ENCODE results near the gene KAZALD1. TPM values are rescaled to one million over a fixed set of nuclear protein-coding genes. Genes with fewer than 3 reads are reported as not detected.
A peak's percentile ranks its signal among the peaks of the same experiment; 100 is the strongest.

The KAZALD1 gene
- total and polyA plus RNA-seq, 10 of the 15 experiments (the other 5 are each of a cell fraction or from before 2014, with no cell fraction given) = 0.10 to 4.3 (median 1.9) TPM

- TF ChIP-seq TCF3 (IDR thresholded peaks at IDR 0.05; ENCODE audit: borderline replicate concordance, insufficient read depth, low read depth, low read length) (no peak), SMAD1 (IDR thresholded peaks at IDR 0.05; ENCODE audit: low read depth, partially characterized antibody) (no peak), BHLHE40 (IDR thresholded peaks at IDR 0.05; ENCODE audit: borderline replicate concordance in 1 of 2, low read depth in 2 of 2, low read length in 1 of 2) (0 out of 4 replicates have a peak, but pooled peaks of 1 of the 2 experiments have one; percentile 32), HDAC6 (IDR thresholded peaks at IDR 0.05; ENCODE audit: unreplicated experiment) (no peak), YY1 (IDR thresholded peaks at IDR 0.05; ENCODE audit: low read depth, low read length) (no peak), JUND (IDR thresholded peaks at IDR 0.05; ENCODE audit: low read depth, low read length) (no peak; the same call in 1 of the 2 replicates), ZNF207 (IDR thresholded peaks at IDR 0.05; ENCODE audit: borderline replicate concordance) (no peak), NR2F1 (conservative IDR thresholded peaks at IDR 0.05) (no peak), GATAD2B (conservative IDR thresholded peaks at IDR 0.05; ENCODE audit: low read depth) (no peak), ZBED1 (IDR thresholded peaks at IDR 0.05; ENCODE audit: borderline replicate concordance) (no peak), BACH1 (IDR thresholded peaks at IDR 0.05; ENCODE audit: borderline replicate concordance) (no peak), WRNIP1 (IDR thresholded peaks at IDR 0.05; ENCODE audit: borderline replicate concordance, low read depth, low read length) (no peak), POLR2A (IDR thresholded peaks at IDR 0.05; ENCODE audit: low read depth, low read length) (peak; percentile 87), CTCF (IDR thresholded peaks at IDR 0.05 in 2 of 3, conservative IDR thresholded peaks at IDR 0.05 in 1 of 3; ENCODE audit: control insufficient read depth in 2 of 3, extremely low read depth in 1 of 3, insufficient read depth in 1 of 3, low read depth in 3 of 3, low read length in 3 of 3) (no peak), RBBP5 (conservative IDR thresholded peaks at IDR 0.05) (no peak), REST (IDR thresholded peaks at IDR 0.05; ENCODE audit: low read depth, low read length) (no peak), SMARCA5 (IDR thresholded peaks at IDR 0.05) (no peak), TBL1XR1 (IDR thresholded peaks at IDR 0.05; ENCODE audit: low read depth, low read length) (no peak), CEBPB (IDR thresholded peaks at IDR 0.05; ENCODE audit: borderline replicate concordance in 1 of 2, low read depth in 2 of 2, low read length in 2 of 2) (no peak), YBX1 (IDR thresholded peaks at IDR 0.05) (no peak), CEBPZ (IDR thresholded peaks at IDR 0.05; ENCODE audit: low read depth, low read length) (no peak)
Observed at GRCh38 chr10:101042667-101043362, 19.0 kb upstream of the KAZALD1 start (continued).

All from GM12878 (cell line).